ENCODE measurements around the gene ABR. TPM values are rescaled to one million over a fixed set of nuclear protein-coding genes. Genes with fewer than 3 reads are reported as not detected.

The ABR gene
- total RNA-seq, 1 donor from 2014 or later, result 70.9 TPM

- TF ChIP-seq CTCF (IDR thresholded peaks at IDR 0.05; ENCODE audit: insufficient read depth, low read depth, low read length) (no peak), EZH2 (IDR thresholded peaks at IDR 0.05; ENCODE audit: insufficient read depth, low read length) (no peak)
- Histone ChIP-seq H4K20me1 (ENCODE audit: insufficient read depth, low read length) (peaks cover 22% of the 10 kb centered on the region), H3K9me3 (ENCODE audit: insufficient read depth, low read depth, low read length) (no peaks in the 10 kb centered on the region), H3K9ac (ENCODE audit: low read length) (peak overlapping the region; percentile 61), H3K79me2 (ENCODE audit: insufficient read depth, low read length) (peaks cover 46% of the 10 kb centered on the region), H3K4me3 (ENCODE audit: insufficient read depth, low read depth, low read length) (no peak overlapping the region), H3K27me3 (ENCODE audit: insufficient read depth, low read length) (no peaks in the 10 kb centered on the region), H2AFZ (ENCODE audit: low read depth, low read length) (no peak overlapping the region), H3K4me1 (ENCODE audit: insufficient read depth, low read length) (peaks cover 47% of the 10 kb centered on the region), H3K4me2 (ENCODE audit: low read length) (no peak overlapping the region), H3K36me3 (ENCODE audit: insufficient read depth, low read length) (no peaks in the 10 kb centered on the region), H3K27ac (ENCODE audit: low read depth, low read length) (no peak overlapping the region)
- Mint-ChIP-seq H3K9me3 (ENCODE audit: unreplicated experiment) (no peaks in the 10 kb centered on the region), H3K27me3 (ENCODE audit: low read depth, unreplicated experiment) (no peaks in the 10 kb centered on the region), H3K36me3 (ENCODE audit: low read depth, unreplicated experiment) (peaks cover 22% of the 10 kb centered on the region), H3K4me3 (ENCODE audit: unreplicated experiment) (no peak overlapping the region), H3K4me1 (ENCODE audit: low read depth, unreplicated experiment) (peaks cover 46% of the 10 kb centered on the region), H3K27ac (ENCODE audit: unreplicated experiment) (peak overlapping the region; percentile 34)
- DNase-seq (ENCODE audit: low read depth), result no peak
- FAIRE-seq, result no peak
Observed at GRCh38 chr17:953767-954166, 226.0 kb downstream of the ABR start.

Small RNA genes within 50 kb of the gene (microRNA-seq; reads per million reads assigned to microRNA genes)
- 1.1 reads per million for gene MIR3183

Other genes starting within 250 kb of the ABR start
- 104 and 106 TPM in 2 replicates for gene NXN, start 200.2 kb downstream of the ABR start, total RNA-seq
- 20.0 and 20.3 TPM in 2 replicates for gene TIMM22, start 182.9 kb downstream of the ABR start, total RNA-seq
- gene BHLHA9, start 90.5 kb upstream of the ABR start, total RNA-seq, result not detected in 2 replicates
- gene TRARG1, start 99.7 kb upstream of the ABR start, total RNA-seq, result not detected in 2 replicates
- gene YWHAE, start 220.2 kb upstream of the ABR start, total RNA-seq, result 756 and 771 TPM in 2 replicates

All from astrocyte (in vitro differentiated cells and primary cell).